HUES64 (cell line): ENCODE measurements around the gene F11R.
"Not testable (repeated sequence)": the region's sequence is repeated elsewhere in the genome, so short reads cannot be mapped to it uniquely, and the experiment has no call there.

Experiments
- H3K27ac ChIP-seq: 2 replicates; pipeline ENCODE4 v1.7.0; 2013; ENCODE audit warnings: low read depth, low read length, inconsistent platforms
- H3K27me3 ChIP-seq: 2 replicates; pipeline ENCODE4 v1.6.1; 2013; ENCODE audit warnings: mild to moderate bottlenecking, low read length; ENCODE audit not compliant: insufficient read depth
- H3K36me3 ChIP-seq: 2 replicates; pipeline ENCODE4 v1.6.1; 2013; ENCODE audit warnings: mild to moderate bottlenecking, low read length; ENCODE audit not compliant: insufficient read depth
- H3K4me1 ChIP-seq: 2 replicates; pipeline ENCODE4 v1.6.1; 2013; ENCODE audit warnings: mild to moderate bottlenecking, low read length, moderate library complexity; ENCODE audit not compliant: insufficient read depth
- H3K4me3 ChIP-seq: 2 replicates; pipeline ENCODE4 v1.5.1; 2013; ENCODE audit warnings: mild to moderate bottlenecking, low read length, moderate library complexity
- H3K9ac ChIP-seq: 2 replicates; pipeline ENCODE4 v1.6.1; 2013; ENCODE audit warnings: mild to moderate bottlenecking, low read depth, low read length
- H3K9me3 ChIP-seq: 2 replicates; pipeline ENCODE4 v1.6.1; 2013; ENCODE audit warnings: low read depth, low read length; ENCODE audit not compliant: insufficient read depth
- WGBS: fragments of 150-250, 120-280 bp; methylation state at CpG from one replicate; pipeline ENCODE4 v1.1.7; 2013; ENCODE audit warnings: missing lambda C conversion rate; 5-methylcytosine and 5-hydroxymethylcytosine counted together

The F11R gene

DNA sequence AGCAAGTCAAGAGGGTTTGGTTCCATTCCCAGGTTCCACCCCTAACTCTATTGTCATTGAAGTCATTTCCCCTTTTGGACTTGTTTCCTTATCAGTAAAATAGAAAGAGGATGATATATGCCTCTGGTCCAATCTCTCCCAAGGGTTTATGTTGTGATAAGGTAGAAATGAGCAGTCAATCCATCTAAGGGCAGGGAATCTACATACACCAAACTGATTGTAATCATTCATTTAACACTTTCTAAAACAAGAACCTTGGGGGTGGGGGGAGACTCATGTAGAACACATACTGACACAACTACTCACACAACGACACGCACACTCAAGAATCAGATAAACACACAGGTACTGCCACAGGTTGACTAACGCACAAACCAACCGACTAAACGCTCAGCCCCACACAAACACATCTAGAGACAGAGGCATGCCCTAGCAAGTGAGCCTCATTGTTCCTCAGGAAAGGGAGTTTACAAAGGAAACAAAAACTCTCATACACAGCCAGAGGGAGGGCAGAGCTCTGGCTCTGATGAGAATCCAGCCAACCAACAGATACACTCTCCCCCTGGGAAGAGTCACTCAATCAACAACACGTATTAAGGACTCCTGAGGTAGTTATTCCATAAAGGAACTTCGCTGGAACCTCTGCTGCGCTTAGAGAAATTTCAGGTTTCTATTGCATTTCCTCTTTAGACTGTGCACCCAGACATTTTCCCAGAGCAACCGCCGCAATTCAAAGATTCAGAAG lies 1.0 kb downstream of the F11R start:
- H3K9ac ChIP-seq = peak overlapping the region; percentile 78
- peak overlapping the region; percentile 93 for H3K27ac ChIP-seq
- peak overlapping the region; percentile 79 for H3K4me3 ChIP-seq
- H3K4me1 ChIP-seq = peaks cover 26% of the 10 kb centered on the region
- H3K36me3 ChIP-seq = no peaks in the 10 kb centered on the region; the same call in 1 of the 2 replicates
- no peaks in the 10 kb centered on the region for H3K27me3 ChIP-seq
- WGBS = 7% methylated on average over 10 of the region's 10 CpGs
- no peaks in the 10 kb centered on the region for H3K9me3 ChIP-seq

DNA sequence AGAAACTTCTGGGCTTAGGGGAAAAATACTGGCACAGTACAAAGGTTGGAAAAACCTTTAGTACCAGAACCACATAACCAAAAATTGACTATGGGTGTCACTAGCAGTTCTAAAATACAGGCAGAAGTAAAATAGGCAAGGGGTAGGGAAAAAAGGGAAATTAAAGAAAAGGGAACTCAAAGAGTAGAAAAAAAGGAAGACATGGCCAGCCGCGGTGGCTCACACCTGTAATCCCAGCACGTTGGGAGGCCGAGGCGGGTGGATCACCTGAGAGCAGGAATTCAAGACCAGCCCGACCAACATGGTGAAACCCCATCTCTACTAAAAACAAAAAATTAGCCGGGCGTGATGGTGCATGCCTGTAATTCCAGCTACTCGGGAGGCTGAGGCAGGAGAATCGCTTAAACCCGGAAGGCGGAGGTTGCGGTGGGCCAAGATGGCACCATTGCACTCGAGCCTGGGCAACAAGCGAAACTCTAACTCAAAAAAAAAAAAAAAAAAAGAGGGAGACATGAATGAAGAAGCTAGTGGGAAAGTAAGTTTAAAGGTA lies 1.8 kb downstream of the F11R start:
- H3K4me3 ChIP-seq = peak overlapping the region; percentile 79
- H3K27me3 ChIP-seq, H3K36me3 ChIP-seq, H3K9me3 ChIP-seq: not testable (repeated sequence)
- 86% methylated on average over 15 of the region's 15 CpGs for WGBS
- H3K4me1 ChIP-seq = peaks cover 29% of the 10 kb centered on the region
- peak overlapping the region; percentile 16; the same call in 1 of the 2 replicates for H3K9ac ChIP-seq
- peak overlapping the region; percentile 68; the same call in 1 of the 2 replicates for H3K27ac ChIP-seq

DNA sequence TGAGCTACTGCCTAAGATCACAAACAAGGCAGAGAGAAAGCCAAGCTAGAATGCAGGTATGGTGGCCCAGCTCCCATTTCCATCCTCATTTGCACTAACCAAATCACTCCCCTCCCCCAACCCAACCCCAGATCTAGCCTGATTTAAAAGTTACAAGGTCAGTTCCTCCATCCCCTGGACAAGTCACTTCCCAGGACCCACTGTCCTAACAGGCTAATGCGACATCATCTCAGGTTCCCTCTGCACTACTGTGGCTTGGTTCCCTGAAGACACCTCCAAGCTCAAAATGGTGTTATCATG lies 2.4 kb downstream of the F11R start:
- H3K27ac ChIP-seq = peak overlapping the region; percentile 68; the same call in 1 of the 2 replicates
- peaks cover 3% of the 10 kb centered on the region; the same call in 1 of the 2 replicates for H3K36me3 ChIP-seq
- H3K9me3 ChIP-seq = no peaks in the 10 kb centered on the region
- H3K4me1 ChIP-seq = peaks cover 35% of the 10 kb centered on the region
- peak overlapping the region; percentile 79 for H3K4me3 ChIP-seq
- 72% methylated on average over 1 of the region's 1 CpG for WGBS
- H3K27me3 ChIP-seq = no peaks in the 10 kb centered on the region
- H3K9ac ChIP-seq = 0 out of 2 replicates have a peak overlapping the region, but pooled peaks have one; percentile 16

DNA sequence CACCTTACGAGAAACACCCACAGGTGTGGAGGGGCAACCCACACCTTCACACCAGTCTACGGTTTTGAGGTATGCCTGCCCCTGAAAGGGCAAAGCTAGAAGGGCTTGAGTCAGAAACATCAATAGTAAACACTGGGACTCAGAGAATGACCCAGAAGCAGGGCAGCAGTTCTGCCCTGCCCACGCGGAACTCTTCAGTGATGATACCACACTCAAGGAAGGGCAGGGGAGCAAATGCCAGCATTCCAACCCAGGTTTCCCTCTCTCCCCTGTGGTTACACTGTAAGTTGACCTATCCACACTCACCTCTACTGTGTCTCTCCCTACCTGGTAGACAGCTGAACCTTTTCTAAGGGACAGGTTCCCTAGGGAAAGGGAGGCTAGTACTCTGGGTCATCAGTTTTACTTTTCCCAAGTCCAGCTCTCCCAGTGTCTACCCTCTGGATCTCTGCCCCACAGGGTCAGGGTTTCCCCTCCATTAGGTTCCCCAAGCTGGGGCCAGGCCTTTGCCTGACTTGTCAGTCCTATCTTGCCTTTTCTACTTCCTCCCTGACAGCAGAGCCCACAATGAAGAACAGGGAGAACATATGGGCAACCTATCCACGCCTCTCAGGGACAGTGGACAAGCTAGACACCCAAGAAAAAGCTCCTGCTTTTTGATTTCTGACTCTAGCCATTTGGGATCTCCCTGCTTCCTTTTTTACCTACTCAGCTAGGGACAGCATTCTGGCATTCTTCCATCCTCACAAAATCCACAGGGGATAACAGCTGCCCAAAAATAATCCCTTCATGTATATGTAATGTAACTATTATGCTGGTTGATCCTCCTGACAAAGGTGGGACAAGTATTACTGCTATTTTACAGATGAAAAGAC lies 3.0 kb downstream of the F11R start:
- WGBS = 78% methylated on average over 5 of the region's 5 CpGs
- Histone ChIP-seq H3K4me3 (peak overlapping the region; percentile 79), H3K36me3 (peaks cover 3% of the 10 kb centered on the region; the same call in 1 of the 2 replicates), H3K27me3 (no peaks in the 10 kb centered on the region), H3K9ac (0 out of 2 replicates have a peak overlapping the region, but pooled peaks have one; percentile 19), H3K4me1 (peaks cover 41% of the 10 kb centered on the region), H3K9me3 (no peaks in the 10 kb centered on the region), H3K27ac (peak overlapping the region; percentile 68)

DNA sequence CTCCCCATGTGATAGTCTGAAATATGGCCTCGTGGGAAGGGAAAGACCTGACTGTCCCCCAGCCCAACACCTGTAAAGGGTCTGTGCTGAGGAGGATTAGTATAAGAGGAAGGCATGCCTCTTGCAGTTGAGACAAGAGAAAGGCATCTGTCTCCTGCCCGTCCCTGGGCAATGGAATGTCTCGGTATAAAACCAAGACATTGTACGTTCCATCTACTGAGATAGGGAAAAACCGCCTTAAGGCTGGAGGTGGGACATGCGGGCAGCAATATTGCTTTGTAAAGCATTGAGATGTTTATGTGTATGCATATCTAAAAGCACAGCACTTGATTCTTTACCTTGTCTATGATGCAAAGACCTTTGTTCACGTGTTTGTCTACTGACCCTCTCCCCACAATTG lies 3.8 kb downstream of the F11R start:
- not testable (repeated sequence) for H3K9ac ChIP-seq, H3K9me3 ChIP-seq, H3K27me3 ChIP-seq, H3K36me3 ChIP-seq, H3K27ac ChIP-seq
- peak overlapping the region; percentile 13; the same call in 1 of the 2 replicates for H3K4me3 ChIP-seq
- 58% methylated on average over 3 of the region's 7 CpGs for WGBS
- H3K4me1 ChIP-seq = peaks cover 44% of the 10 kb centered on the region

DNA sequence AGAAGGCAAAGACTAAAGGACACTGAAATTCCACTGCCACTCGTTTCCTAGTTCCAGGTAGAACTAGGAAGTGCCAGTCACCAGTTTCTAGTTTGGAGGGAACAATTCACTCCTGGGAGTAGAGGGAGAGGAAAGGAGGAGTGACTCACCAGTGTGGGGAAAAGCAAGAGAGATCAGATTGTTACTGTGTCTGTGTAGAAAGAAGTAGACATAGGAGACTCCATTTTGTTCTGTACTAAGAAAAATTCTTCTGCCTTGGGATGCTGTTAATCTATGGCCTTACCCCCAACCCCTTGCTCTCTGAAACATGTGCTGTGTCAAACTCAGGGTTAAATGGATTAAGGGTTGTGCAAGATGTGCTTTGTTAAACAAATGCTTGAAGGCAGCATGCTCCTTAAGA lies 4.3 kb downstream of the F11R start:
- not testable (repeated sequence) for H3K36me3 ChIP-seq, H3K4me3 ChIP-seq, H3K27ac ChIP-seq, H3K9me3 ChIP-seq, H3K27me3 ChIP-seq, H3K9ac ChIP-seq
- peaks cover 44% of the 10 kb centered on the region for H3K4me1 ChIP-seq
- 83% methylated on average over 1 of the region's 1 CpG for WGBS

DNA sequence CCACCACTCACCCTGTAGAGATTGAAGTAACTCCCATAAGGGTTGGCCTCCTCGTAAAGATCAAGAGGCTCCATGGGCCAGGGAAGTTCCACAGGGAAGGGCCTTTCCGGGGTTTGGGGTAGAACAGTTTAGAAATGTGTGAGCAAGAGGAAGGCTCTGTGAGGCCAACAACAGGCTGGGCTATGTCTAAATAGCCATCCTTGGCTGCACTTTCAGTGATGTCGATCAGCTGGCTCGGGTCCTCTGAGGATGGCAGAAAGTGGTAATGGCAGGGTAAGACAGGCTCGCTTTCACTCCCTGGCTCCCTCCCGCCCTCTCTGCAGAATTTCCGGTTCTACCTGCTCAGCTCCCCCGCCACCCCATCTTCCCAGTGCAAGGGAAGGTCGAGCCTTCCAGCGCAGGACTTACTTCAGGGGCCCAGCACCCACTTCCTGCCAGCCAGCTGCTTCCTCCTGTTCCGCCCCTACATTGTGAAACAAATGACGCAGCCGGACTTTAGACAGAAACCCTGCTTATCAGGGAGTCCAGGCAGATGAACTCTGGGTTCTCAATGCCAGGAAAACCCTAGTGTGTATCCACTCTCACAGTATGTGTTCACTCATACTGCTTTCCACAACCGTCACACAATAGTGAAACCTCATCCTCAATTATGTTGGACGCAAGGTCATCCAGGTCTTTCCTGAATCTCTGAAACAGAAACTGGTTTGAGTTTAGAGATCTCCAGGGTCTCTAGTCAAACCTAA lies 7.3 kb downstream of the F11R start:
- peak overlapping the region; percentile 18; the same call in 1 of the 2 replicates for H3K4me3 ChIP-seq
- WGBS = 75% methylated on average over 15 of the region's 15 CpGs

DNA sequence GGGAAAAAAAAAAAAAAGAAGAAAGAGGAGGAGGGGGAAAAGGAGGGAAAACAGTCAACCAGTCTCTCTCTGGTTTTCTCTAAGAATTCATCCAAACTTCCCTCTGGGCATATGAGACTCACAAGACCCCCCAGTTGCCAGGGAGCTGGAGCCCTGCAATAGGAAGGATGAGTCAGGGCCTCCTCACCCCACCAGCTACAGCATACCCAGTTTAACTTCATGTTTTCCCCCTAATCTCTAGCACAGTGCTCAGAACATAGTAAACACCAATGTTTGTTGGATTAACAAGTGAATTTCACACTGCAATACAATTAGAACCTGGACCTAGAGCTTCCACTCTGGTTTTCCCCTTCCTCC lies 7.8 kb downstream of the F11R start:
- H3K9ac ChIP-seq = no peak overlapping the region
- no peaks in the 10 kb centered on the region for H3K9me3 ChIP-seq
- no peaks in the 10 kb centered on the region for H3K27me3 ChIP-seq
- H3K27ac ChIP-seq = peak overlapping the region; percentile 48
- H3K4me3 ChIP-seq = no peak overlapping the region
- H3K36me3 ChIP-seq = peaks cover 13% of the 10 kb centered on the region; the same call in 1 of the 2 replicates
- H3K4me1 ChIP-seq = peaks cover 29% of the 10 kb centered on the region

More for the DNA sequence above, 7.3 kb downstream of the F11R start:
- Histone ChIP-seq H3K9me3 (no peaks in the 10 kb centered on the region), H3K27me3 (no peaks in the 10 kb centered on the region), H3K27ac (peak overlapping the region; percentile 50), H3K9ac (0 out of 2 replicates have a peak overlapping the region, but pooled peaks have one; percentile 0), H3K4me1 (peaks cover 35% of the 10 kb centered on the region), H3K36me3 (peaks cover 9% of the 10 kb centered on the region; the same call in 1 of the 2 replicates)

DNA sequence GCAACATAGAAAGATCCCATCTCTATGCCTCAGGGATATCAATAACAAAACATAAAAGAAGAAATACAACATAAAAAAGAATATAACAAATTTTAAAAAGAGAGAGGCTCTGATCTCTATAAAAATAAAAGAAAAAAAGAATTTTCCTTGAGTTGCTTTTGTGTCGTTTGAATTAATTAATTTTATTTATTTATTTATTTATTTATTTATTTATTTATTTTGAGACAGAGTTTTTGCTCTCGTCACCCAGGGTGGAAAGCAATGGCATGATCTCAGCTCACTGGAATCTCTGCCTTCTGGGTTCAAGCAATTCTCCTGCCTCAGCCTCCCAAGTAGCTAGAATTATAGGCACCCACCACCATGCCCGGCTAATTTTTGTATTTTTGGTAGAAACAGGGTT lies 8.5 kb downstream of the F11R start:
- 97% methylated on average over 2 of the region's 3 CpGs for WGBS
- Histone ChIP-seq H3K9me3 (no peaks in the 10 kb centered on the region), H3K36me3 (peaks cover 18% of the 10 kb centered on the region), H3K27ac (no peak overlapping the region), H3K4me1 (peaks cover 22% of the 10 kb centered on the region), H3K9ac (no peak overlapping the region), H3K4me3 (no peak overlapping the region), H3K27me3 (no peaks in the 10 kb centered on the region)

DNA sequence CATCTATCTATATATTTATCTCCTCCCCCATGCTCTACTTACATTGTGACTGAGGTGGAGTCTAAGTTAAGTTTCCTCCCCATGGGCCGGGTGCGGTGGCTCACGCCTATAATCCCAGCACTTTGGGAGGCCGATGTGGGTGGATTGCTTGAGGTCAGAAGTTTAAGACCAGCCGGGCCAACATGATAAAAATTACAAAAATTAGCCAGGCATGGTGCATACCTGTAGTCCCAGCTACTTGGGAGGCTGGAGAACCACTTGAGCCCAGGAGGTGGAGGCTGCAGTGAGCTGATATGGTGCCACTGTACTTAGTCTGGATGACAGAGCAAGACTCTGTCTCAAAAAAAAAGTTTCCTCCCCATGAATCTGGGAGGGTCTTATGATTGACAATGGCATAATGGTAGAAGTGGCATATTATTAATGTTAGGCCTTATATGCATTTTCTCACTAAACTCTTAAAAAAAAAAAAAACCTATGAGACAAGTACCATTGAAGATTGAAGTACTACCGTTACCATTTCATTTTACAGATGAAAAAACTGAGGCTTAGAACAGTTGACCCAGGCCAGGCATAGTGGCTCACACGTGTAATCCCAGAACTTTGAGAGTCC lies 11.2 kb downstream of the F11R start:
- no peak overlapping the region for H3K9ac ChIP-seq
- peaks cover 18% of the 10 kb centered on the region for H3K36me3 ChIP-seq
- no peak overlapping the region for H3K27ac ChIP-seq
- H3K4me3 ChIP-seq = no peak overlapping the region
- H3K9me3 ChIP-seq = no peaks in the 10 kb centered on the region
- peaks cover 18% of the 10 kb centered on the region for H3K4me1 ChIP-seq
- WGBS = 94% methylated on average over 7 of the region's 7 CpGs
- no peaks in the 10 kb centered on the region for H3K27me3 ChIP-seq
